ENCODE results near the gene MAML2. TPM values are rescaled to one million over a fixed set of nuclear protein-coding genes. Genes with fewer than 3 reads are reported as not detected.
A peak's percentile ranks its signal among the peaks of the same experiment; 100 is the strongest.

MAML2 gene
- total and polyA plus RNA-seq, 9 of the 15 experiments (the other 6 are each of a cell fraction or from before 2014, with no cell fraction given) = 0.79 to 6.8 (median 4.8) TPM

DNA sequence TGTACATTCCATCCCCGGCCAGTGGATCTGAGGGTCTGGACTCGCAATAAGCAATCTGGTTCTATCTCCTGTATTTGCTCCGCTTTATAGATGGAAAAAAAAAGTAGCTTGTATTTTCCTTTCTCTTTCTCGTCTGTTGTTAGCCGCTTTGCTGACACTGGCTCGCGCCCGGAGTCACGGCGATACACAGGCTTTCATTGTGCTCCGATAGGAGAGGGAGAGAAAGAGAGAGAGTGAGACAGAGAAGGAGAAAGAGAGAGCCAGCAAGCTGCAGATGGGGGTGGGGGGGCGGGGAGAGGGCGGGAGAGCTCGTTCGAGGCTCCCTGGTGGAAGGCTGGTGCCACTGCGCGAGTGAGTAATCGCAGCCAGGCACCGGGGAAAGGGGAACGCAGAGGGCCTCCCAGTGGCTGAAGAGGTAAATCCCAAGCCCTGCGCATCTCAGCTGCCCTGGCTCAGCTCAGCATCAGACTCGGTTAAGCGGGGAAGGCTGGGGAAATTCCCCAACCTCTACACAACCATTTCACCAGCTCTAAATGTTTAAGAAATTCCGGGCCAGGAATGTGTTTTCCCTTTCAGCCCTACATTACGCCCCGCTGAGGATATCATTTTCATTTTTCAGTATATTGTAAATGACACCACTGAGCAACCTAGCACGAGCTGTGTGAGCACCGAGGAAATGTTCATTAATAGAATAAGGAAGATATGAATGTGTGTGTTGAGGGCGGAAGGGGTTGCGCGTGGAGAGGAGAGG is at the start of gene MAML2 (continued):
- TF ChIP-seq ZNF318 (IDR thresholded peaks at IDR 0.05; ENCODE audit: borderline replicate concordance in 1 of 2, low read depth in 1 of 2) (0 out of 4 replicates have a peak, but pooled peaks of 1 of the 2 experiments have one; percentile 9), FOSL1 (tag; conservative IDR thresholded peaks at IDR 0.05) (peak; percentile 80), HDAC2 (IDR thresholded peaks at IDR 0.05) (no peak), TAF1 (IDR thresholded peaks at IDR 0.05; ENCODE audit: control insufficient read depth, extremely low read depth, insufficient read depth, low read length, severe bottlenecking) (peak; percentile 43), DEAF1 (CRISPR knock-in tag; IDR thresholded peaks at IDR 0.05) (peak; percentile 88), BDP1 (IDR thresholded peaks at IDR 0.05; ENCODE audit: insufficient read depth, insufficient read length) (no peak), MCM5 (IDR thresholded peaks at IDR 0.05; ENCODE audit: low read depth) (no peak), ETV1 (tag; conservative IDR thresholded peaks at IDR 0.05; ENCODE audit: low read depth) (0 out of 2 replicates have a peak, but pooled peaks have one; percentile 22), TBL1XR1 (IDR thresholded peaks at IDR 0.05; ENCODE audit: low read length in 2 of 2) (peak in 1 of 2 experiments; percentile 27; a peak in 1 of 4 replicates), RB1 (IDR thresholded peaks at IDR 0.05; ENCODE audit: low read depth) (peak; percentile 52; the same call in 1 of the 2 replicates), PPARD (CRISPR knock-in tag; IDR thresholded peaks at IDR 0.05) (no peak)
- TF ChIP-seq, protein P1, sequence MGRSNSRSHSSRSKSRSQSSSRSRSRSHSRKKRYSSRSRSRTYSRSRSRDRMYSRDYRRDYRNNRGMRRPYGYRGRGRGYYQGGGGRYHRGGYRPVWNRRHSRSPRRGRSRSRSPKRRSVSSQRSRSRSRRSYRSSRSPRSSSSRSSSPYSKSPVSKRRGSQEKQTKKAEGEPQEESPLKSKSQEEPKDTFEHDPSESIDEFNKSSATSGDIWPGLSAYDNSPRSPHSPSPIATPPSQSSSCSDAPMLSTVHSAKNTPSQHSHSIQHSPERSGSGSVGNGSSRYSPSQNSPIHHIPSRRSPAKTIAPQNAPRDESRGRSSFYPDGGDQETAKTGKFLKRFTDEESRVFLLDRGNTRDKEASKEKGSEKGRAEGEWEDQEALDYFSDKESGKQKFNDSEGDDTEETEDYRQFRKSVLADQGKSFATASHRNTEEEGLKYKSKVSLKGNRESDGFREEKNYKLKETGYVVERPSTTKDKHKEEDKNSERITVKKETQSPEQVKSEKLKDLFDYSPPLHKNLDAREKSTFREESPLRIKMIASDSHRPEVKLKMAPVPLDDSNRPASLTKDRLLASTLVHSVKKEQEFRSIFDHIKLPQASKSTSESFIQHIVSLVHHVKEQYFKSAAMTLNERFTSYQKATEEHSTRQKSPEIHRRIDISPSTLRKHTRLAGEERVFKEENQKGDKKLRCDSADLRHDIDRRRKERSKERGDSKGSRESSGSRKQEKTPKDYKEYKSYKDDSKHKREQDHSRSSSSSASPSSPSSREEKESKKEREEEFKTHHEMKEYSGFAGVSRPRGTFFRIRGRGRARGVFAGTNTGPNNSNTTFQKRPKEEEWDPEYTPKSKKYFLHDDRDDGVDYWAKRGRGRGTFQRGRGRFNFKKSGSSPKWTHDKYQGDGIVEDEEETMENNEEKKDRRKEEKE (IDR thresholded peaks at IDR 0.05; ENCODE audit: borderline replicate concordance in 1 of 2, control insufficient read depth in 1 of 2, low read depth in 2 of 2, low read length in 1 of 2) = no peak

Data from K562 (cell line).